ENCODE results near the gene GRIN2B. TPM values are rescaled to one million over a fixed set of nuclear protein-coding genes. Genes with fewer than 3 reads are reported as not detected.
A peak's percentile ranks its signal among the peaks of the same experiment; 100 is the strongest.

The GRIN2B gene
- total RNA-seq (not detected), polyA plus RNA-seq (under 1 TPM in 1 of 3 donors, not detected in 2; under 0.01 TPM)
- long read RNA-seq, donor 1 = 0 reads
- long read RNA-seq, donor 2 = 0 reads

DNA sequence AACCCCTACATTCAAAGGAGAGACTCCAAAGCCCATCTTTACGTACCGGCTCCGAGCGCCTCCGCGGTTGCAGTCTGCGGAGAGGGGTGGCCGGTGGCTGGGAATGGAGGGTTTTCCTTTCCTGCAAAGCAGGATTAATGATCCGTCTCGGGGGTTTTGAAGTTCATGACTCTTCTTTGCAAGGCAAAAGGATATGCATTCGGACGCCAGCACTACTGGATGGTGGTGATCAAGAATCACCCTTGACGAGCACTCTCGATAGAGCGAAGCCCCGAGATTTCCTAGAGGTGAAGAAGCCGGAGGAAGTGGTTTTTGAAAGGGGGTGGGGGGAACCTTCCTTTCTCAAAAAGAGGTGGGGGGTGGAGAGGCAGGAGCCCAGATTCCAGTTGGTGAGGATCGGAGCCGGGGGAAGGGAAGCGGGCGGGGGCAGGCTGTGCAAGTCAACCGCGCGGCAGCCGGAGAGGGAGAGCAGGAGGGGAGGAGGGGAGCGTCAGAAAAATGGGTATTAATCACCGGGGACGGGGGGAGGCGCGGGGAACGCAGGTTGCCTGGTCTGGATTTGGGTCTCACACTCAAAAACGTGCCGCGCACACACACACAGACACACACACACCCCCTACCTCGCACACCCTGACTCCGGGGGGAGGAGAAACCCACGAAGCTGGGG, at the start of gene GRIN2B:
Gene GRIN2B, minus strand, starts transcription at position 307 of the 667 bp plus-strand sequence. CDS start 115,394 bp downstream, outside the sequence.
- Histone ChIP-seq H3K27me3 (ENCODE audit: insufficient read depth in 3 of 3, low read length in 2 of 3) (peaks cover 3 to 63% (median 22%) of the 10 kb centered on the region in 3 donors), H3K36me3 (ENCODE audit: insufficient read depth in 1 of 2, low read depth in 1 of 2) (no peaks in the 10 kb centered on the region), H3K4me1 (no peaks in the 10 kb centered on the region), H3K9me3 (no peaks in the 10 kb centered on the region), H3K27ac (no peak within 1 kb of the TSS), H3K4me3 (peak within 1 kb of the TSS; percentile 41)
- ATAC-seq (no peak), DNase-seq (no peak)
- 0 to 2% (median 1%) methylated on average over 26 to 37 of the region's 37 CpGs for WGBS, 3 donors
- TF ChIP-seq CTCF (IDR thresholded peaks at IDR 0.05) = no peak
- intact Hi-C loops (cut with DNase I) = no loop called here

DNA sequence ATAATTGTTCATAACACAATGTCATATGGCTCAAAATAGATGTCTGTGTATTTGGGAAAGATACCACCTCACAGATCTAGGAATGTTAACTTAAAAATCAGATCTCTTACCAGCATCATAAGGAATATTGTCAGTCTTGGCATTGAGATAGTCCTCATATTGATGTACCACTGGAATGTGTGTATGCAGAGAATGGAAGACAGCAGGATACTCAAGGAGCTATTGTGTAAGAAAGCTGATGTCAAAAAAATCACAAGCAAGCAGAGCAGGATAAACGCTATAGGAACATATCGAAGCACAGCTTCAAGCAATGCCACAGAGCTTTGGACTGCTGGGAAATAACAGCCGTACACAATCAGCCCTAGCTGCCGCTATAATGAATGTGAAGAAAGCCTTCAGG, 45.1 kb upstream of the GRIN2B start:
- H3K4me3 ChIP-seq = no peak overlapping the region
- no peaks in the 10 kb centered on the region for H3K36me3 ChIP-seq (ENCODE audit: insufficient read depth in 1 of 2, low read depth in 1 of 2)
- H3K4me1 ChIP-seq = no peaks in the 10 kb centered on the region
- DNase-seq (no peak), ATAC-seq (no peak)
- no peak overlapping the region for H3K27ac ChIP-seq
- 87 to 91% (median 89%) methylated on average over 4 of the region's 4 CpGs for WGBS, 3 donors
- H3K9me3 ChIP-seq = no peaks in the 10 kb centered on the region
- no peak for TF ChIP-seq CTCF (IDR thresholded peaks at IDR 0.05)
- no peaks in the 10 kb centered on the region for H3K27me3 ChIP-seq (ENCODE audit: insufficient read depth in 3 of 3, low read length in 2 of 3)
- intact Hi-C loops (cut with DNase I) = no loop called here

- intact Hi-C loops (cut with DNase I) = no loop called here
Observed at GRCh38 chr12:14024591-14024990, 43.2 kb upstream of the GRIN2B start.

DNA sequence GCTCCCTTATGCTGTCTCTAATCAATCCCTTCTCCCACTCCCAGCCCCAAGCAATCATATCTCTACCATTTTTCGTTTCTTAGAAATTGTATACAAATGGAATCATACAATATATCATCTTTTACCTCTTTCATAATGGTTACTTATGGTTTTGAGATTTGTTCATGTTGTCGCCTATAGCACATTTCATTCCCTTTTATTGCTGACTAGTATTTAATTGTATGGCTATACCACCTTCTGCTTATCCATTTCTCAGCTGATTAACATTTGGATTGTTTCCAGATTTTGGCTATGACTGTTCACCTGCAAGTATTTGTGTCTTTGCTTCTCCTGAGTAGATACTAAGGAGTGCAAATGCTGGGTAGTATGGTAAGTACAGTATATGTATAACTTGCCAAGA, 36.7 kb upstream of the GRIN2B start:
- ATAC-seq = no peak

More at GRCh38 chr12:14024591-14024990, 43.2 kb upstream of the GRIN2B start:
- H3K4me1 ChIP-seq = no peaks in the 10 kb centered on the region
- DNase-seq = no peak
- no peaks in the 10 kb centered on the region for H3K27me3 ChIP-seq (ENCODE audit: insufficient read depth in 3 of 3, low read length in 2 of 3)
- H3K9me3 ChIP-seq = no peaks in the 10 kb centered on the region
- TF ChIP-seq CTCF (IDR thresholded peaks at IDR 0.05) = no peak
- no peak overlapping the region for H3K27ac ChIP-seq
- H3K36me3 ChIP-seq (ENCODE audit: insufficient read depth in 1 of 2, low read depth in 1 of 2) = no peaks in the 10 kb centered on the region
- ATAC-seq = no peak
- no peak overlapping the region for H3K4me3 ChIP-seq

More for the DNA sequence above, 36.7 kb upstream of the GRIN2B start:
- H3K36me3 ChIP-seq (ENCODE audit: insufficient read depth in 1 of 2, low read depth in 1 of 2) = no peaks in the 10 kb centered on the region
- H3K4me1 ChIP-seq = no peaks in the 10 kb centered on the region
- H3K4me3 ChIP-seq = no peak overlapping the region
- no peak for TF ChIP-seq CTCF (IDR thresholded peaks at IDR 0.05)
- 70 to 71% (median 70%) methylated on average over 2 of the region's 2 CpGs for WGBS, 3 donors
- DNase-seq = no peak
- no peak overlapping the region for H3K27ac ChIP-seq
- H3K9me3 ChIP-seq = no peaks in the 10 kb centered on the region
- intact Hi-C loops (cut with DNase I) = loop anchor here in 1 of 2 donors (1.0 kb wide), 1 partner anchor 9 kb away; no protein-coding TSS in a partner anchor
- H3K27me3 ChIP-seq (ENCODE audit: insufficient read depth in 3 of 3, low read length in 2 of 3) = no peaks in the 10 kb centered on the region
